ENCODE measurements around the gene EIF4E3.

The EIF4E3 gene

DNA sequence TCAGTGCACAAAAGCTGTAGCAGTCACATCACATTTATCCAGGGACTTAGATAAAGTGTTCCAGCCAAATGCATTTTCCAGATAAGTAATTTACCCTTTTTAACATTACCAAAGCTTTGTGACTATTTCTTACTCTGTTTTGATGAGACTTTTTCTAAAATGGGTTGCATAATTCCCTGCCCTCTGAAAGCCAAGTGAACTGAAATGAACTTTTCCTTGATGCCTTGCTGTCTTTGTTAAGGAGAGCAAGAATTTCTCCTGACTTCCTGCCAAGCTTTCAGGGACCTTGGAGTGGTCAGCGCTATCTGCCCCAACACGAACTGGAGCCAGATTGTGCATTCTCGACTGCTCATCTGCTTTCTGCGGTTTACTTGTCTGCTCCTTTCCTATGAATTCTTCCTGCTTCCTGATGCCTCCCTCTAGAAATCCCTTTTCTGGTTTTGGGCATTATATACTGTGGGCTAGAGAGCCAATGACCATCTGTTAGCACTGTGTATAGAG is 34.8 kb downstream of the EIF4E3 start:
- Histone ChIP-seq H3K27me3 (ENCODE audit: insufficient read depth, low read depth) (no peaks in the 10 kb centered on the region), H3K36me3 (ENCODE audit: insufficient read depth) (no peaks in the 10 kb centered on the region), H3K4me2 (no peak overlapping the region), H3K9ac (no peak overlapping the region), H3K79me2 (ENCODE audit: insufficient read depth, low read depth) (no peaks in the 10 kb centered on the region), H2AFZ (ENCODE audit: low read depth) (no peak overlapping the region), H3K4me3 (IDR thresholded peaks at IDR 0.05; ENCODE audit: insufficient read depth, low read depth, low read length) (no peak overlapping the region), H3K4me1 (ENCODE audit: low read depth, poor library complexity, severe bottlenecking) (no peaks in the 10 kb centered on the region), H4K20me1 (ENCODE audit: insufficient read depth) (no peaks in the 10 kb centered on the region), H3K27ac (no peak overlapping the region)
- no peak for TF ChIP-seq CTCF (conservative IDR thresholded peaks at IDR 0.05; ENCODE audit: low read depth, low read length)

- Histone ChIP-seq H3K4me1 (ENCODE audit: low read depth, poor library complexity, severe bottlenecking) (no peaks in the 10 kb centered on the region), H3K4me2 (no peak overlapping the region), H3K27ac (no peak overlapping the region), H3K4me3 (IDR thresholded peaks at IDR 0.05; ENCODE audit: insufficient read depth, low read depth, low read length) (no peak overlapping the region), H3K79me2 (ENCODE audit: insufficient read depth, low read depth) (no peaks in the 10 kb centered on the region), H3K36me3 (ENCODE audit: insufficient read depth) (no peaks in the 10 kb centered on the region), H4K20me1 (ENCODE audit: insufficient read depth) (no peaks in the 10 kb centered on the region), H3K27me3 (ENCODE audit: insufficient read depth, low read depth) (no peaks in the 10 kb centered on the region), H3K9ac (no peak overlapping the region), H2AFZ (ENCODE audit: low read depth) (no peak overlapping the region)
- TF ChIP-seq CTCF (conservative IDR thresholded peaks at IDR 0.05; ENCODE audit: low read depth, low read length) = no peak
Measured at GRCh38 chr3:71689291-71689690, 35.9 kb downstream of the EIF4E3 start.

GRCh38 chr3:71688121-71688520 is 37.1 kb downstream of the EIF4E3 start:
- Histone ChIP-seq H4K20me1 (ENCODE audit: insufficient read depth) (no peaks in the 10 kb centered on the region), H3K36me3 (ENCODE audit: insufficient read depth) (no peaks in the 10 kb centered on the region), H3K4me3 (IDR thresholded peaks at IDR 0.05; ENCODE audit: insufficient read depth, low read depth, low read length) (no peak overlapping the region), H3K4me1 (ENCODE audit: low read depth, poor library complexity, severe bottlenecking) (no peaks in the 10 kb centered on the region), H3K27me3 (ENCODE audit: insufficient read depth, low read depth) (no peaks in the 10 kb centered on the region), H3K9ac (no peak overlapping the region), H3K27ac (no peak overlapping the region), H2AFZ (ENCODE audit: low read depth) (no peak overlapping the region), H3K79me2 (ENCODE audit: insufficient read depth, low read depth) (no peaks in the 10 kb centered on the region), H3K4me2 (no peak overlapping the region)
- no peak for TF ChIP-seq CTCF (conservative IDR thresholded peaks at IDR 0.05; ENCODE audit: low read depth, low read length)

- no peak for TF ChIP-seq CTCF (conservative IDR thresholded peaks at IDR 0.05; ENCODE audit: low read depth, low read length)
- H3K9ac ChIP-seq = no peak overlapping the region
- H3K27ac ChIP-seq = no peak overlapping the region
- H3K4me2 ChIP-seq = no peak overlapping the region
- H3K4me1 ChIP-seq (ENCODE audit: low read depth, poor library complexity, severe bottlenecking) = no peaks in the 10 kb centered on the region
- H3K36me3 ChIP-seq (ENCODE audit: insufficient read depth) = no peaks in the 10 kb centered on the region
- no peak overlapping the region for H3K4me3 ChIP-seq (IDR thresholded peaks at IDR 0.05; ENCODE audit: insufficient read depth, low read depth, low read length)
- H3K27me3 ChIP-seq (ENCODE audit: insufficient read depth, low read depth) = no peaks in the 10 kb centered on the region
- no peak overlapping the region for H2AFZ ChIP-seq (ENCODE audit: low read depth)
- H4K20me1 ChIP-seq (ENCODE audit: insufficient read depth) = no peaks in the 10 kb centered on the region
- H3K79me2 ChIP-seq (ENCODE audit: insufficient read depth, low read depth) = no peaks in the 10 kb centered on the region
Measured at GRCh38 chr3:71685686-71686085, 39.5 kb downstream of the EIF4E3 start.

Data from KMS-11 (cell line).